HK-2 (cell line): ENCODE results near the gene AKR1C8.
"Not testable (repeated sequence)": the region's sequence is repeated elsewhere in the genome, so short reads cannot be mapped to it uniquely, and the experiment has no call there.

Source experiments
- DNase-seq: peaks from one replicate; pipeline ENCODE4 v3.0.0-alpha.2; 2018; ENCODE audit not compliant: unreplicated experiment

AKR1C8 gene

DNA sequence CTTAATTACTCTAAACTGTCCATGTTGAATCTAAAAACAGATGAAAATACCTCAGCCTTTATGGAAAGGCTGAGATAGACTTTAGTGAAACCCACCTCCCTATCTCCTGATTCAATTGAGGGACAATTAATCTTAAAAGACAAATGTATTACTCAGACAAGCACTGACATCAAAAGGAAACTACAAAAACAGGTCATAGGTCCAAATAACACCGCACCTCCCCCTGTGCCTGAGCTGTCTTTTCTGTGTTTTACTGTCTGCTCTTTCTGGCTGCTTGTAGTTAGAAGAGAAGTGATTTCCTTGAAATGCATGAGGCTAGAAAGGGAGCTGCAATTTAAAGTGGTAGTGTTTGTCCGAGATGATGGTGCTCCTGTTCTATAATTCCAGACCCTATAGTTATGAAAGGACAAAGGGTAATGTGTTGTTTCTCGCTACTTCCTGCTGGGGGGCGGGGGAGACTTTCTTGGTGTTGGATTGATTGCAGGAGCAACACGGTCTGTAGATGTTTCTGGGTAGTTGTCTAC, 16.0 kb downstream of the AKR1C8 start:
- DNase-seq = no peak

DNA sequence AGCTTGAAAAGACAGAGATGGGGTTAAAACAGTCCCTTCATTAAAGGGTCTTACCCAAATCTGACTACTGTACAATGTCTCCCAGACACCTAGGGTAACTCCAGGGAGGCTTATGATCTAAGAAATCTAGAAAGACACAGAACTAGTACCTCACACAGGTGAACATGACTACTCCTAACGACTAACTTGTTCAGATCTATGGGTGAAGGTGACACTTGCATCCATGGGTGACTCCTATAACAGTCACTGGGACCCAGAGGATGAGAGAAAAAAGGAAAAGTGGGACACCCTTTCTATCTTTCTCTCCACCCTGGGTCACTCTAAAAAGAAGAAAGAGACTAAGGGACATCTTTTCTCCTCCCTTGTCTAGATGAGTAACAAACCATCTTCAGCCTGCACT, 19.2 kb downstream of the AKR1C8 start:
- DNase-seq = no peak

DNA sequence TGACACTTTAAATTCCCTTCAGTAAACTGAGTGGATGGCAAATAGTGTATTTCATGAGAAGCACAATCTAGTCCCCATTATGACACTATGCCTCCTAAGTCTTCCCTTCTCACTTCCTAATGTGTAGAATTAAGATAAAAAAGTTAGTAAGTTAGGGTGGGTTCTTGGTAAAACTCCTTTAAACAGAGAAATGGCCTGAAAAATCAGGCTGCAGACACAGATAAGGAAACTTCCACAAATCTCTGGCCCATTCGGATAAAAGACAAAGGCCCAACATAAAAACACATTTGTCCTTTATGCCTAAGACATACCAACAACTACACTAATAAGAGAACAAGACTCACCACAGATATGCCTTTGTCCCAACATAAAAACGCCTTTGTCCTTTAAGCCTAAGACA, 21.5 kb downstream of the AKR1C8 start:
- no peak for DNase-seq

DNA sequence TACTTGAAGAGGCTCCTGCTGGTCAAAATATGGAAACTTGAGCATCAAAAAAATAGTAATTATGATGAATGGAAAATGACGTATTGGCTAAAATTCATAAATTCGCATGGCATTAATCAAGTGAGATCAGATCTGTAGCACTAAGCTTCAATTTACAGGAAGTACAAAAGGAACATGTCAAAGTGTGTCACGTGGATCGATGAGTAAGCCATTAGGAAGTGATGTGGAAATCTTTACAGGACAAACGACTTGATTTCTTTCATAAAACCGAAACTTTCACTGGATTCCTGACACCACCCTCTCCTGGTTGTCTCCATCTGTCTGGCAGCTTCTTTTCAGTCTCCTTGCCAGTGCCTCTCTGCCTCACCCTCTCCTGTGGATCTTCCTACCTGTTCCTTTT, 25.8 kb downstream of the AKR1C8 start:
- no peak for DNase-seq

DNA sequence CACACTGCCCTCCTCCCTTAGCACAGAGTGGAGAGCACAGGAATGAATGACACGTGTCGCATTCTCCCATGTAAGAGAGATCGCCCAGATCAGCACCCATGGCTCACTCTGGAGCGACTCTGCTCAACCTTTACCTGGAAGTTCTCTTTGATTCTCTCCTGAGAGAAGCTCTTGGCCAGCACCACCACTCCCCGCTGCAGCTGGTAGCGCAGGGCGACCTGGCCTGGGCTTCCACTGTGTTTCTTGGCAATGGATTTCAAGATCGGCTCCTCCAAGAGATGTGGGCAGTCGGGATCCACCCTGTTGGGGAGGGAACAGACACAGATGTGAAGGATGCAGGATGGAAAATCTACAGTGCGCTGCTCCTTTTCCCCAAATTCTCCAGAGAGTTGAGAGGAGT, 27.4 kb downstream of the AKR1C8 start:
- DNase-seq = no peak

DNA sequence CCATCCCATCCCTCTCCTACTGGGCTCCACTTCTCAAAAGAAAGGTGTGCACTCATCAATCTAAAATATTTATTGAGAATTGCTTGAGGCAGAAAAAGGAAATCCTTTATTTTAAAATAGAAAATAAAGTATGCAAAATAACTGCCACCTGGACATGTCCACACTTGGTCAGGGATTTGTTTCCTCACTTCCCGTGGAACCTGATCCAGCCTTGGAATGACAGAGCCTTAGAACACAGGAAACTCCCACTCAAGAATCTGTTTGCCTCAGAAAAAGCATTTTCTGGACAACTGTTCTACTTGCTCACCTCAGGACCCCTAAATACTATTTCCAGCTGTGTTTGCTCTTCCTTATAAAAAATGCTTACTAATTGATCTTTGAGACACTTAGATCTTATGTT, 29.0 kb downstream of the AKR1C8 start:
- no peak for DNase-seq

DNA sequence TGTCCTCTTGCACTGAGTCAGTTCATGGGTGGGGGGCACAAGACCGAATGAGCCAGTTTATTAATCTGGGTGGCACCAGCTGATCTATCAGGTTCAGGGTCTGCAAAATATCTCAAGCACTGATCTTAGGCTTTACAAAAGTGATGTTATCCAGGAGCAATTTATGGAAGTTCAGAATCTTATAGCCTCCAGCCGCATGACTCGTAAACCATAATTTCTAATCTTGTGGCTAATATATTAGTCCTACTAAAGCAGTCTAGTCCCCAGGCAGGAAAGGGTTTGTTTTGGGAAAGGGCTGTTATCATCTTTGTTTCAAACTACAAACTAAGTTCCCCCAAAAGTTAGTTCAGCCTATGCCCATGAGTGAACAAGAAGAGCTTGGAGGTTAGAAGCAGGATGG, 33.9 kb downstream of the AKR1C8 start:
- DNase-seq = no peak

DNA sequence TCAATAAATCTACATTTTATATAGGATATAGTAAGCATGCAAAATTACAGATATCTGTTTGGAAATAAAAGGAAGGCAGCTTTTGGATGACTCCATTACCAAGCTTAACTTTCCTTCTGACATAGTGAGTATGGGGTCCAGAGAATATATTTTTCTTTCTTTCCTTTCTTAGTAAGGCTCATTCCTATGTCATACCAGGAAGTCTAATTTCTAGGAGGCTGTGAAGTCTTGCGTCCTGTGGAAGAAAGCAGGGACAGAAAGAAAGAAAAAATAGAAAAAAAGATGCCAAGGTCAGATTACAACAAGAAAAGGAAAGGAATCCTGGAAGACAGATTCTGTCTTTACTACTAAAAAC, 36.3 kb downstream of the AKR1C8 start:
- no peak for DNase-seq

DNA sequence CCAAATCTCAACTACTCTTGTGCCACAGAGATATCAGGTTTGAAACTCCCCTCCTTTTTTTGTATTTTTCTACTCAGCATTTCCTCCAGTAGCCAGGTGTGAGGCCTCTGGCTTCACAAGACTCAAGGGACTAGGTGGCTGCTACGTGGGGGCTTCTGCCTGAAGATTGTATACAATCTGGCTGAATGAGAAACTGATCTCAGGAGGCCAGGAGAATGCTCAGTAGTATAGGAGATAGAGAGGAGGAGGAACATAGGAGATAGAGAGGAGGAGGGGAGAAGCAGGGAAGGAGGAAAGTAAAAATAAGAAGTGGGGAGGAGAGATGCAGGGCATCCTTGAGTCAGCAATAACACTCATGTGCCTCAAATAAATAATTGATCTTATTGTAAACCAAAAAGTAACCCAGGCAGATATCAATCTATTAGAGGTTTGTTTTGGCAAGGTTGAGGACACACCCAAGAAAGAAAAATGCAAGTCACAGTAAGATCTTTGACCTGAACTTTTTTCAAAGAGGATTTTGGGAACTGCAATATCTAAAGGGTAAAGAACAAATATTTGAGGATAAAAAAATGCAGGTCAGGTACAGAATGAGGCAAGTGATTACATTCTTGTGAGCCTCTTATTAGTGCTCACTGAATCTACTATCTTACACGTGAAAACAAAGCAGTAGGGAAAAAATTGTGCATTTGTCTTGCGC, 36.8 kb downstream of the AKR1C8 start:
- DNase-seq = no peak

DNA sequence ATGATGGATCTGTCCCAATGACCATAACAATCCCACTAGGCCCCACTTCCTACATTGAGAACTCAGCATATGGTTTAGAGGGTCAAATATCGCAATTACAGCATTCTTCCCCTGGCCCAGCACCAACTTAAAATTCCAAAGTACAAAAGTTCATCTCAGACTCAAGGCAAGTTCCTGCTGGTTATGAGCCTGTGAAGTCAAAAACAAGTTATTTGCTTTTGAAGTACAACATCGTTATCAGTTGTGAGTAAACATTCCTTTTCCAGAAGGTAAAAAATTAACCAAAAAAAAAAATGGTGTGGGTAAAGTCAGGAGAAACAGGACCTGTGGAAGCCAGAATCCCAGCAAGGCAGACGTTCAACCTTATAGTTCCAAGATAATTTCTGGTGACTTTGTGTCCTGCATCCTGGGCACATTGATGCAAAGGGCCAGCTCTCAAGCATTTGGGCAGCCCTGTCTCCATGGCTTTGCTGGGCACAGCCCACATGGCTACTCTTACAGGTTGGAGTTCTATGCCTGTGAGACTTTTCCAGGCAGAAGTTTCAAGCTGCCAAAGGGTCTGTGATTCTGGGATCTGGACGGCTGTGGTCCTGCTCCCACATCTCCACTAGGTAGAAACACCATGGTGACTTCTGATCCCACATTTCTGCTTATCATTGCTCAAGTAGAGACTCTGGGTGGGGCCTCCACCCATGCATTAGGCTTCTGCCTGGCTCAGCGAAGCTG, 37.5 kb downstream of the AKR1C8 start:
- no peak for DNase-seq

DNA sequence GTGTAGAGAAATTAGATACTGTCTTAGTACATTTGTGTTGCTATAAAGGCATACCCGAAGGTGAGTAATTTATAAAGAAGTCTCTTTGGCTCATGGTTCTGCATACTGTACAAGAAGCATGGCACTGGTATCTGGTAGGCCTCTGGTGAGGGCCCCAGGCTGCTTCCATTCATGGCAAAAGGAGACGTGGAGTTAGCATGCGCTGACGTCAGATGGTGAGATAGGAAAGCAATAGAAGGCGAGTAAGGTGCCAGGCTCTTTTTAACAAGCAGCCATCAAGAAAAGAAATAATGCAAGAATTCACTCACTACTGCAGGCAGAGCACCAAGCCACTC, 38.1 kb downstream of the AKR1C8 start:
- no peak for DNase-seq

DNA sequence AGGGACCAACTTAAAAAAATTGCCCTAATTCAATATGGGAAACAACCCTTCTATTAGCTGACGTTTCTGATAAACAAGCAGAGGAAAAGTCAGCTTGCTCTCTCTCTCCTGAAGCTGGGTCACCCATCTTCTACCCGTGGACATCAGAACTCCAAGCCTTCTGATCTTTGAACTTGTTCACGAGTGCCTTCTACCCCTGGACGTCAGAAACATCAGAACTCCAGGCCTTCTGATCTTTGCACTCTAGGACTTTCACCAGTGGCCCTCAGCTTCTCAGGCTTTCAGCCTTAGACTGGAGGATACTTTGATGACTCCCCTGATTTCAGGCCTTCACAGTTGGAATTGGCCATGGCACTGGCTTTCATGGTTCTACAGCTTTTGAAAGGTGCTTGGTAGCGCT, 41.8 kb downstream of the AKR1C8 start:
- DNase-seq = no peak

DNA sequence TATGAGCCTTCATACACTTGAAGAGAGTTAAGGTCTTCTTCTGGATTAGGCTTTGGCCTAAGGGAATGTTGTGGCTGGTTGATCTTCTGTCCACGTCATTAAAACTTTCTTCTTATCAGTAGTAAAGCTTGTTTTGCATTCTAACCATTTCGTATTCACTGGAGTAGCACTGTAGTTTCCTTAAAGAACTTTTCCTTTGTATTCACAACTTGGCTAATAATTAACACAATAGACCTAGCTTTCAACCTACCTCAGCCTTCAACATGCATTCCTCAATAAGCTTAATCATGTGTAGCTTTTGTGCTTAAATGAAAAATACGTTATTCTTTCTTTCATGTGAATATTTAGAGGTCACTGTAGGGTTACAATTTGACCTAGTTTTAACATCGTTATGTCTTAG, 42.8 kb downstream of the AKR1C8 start:
- DNase-seq = no peak

DNA sequence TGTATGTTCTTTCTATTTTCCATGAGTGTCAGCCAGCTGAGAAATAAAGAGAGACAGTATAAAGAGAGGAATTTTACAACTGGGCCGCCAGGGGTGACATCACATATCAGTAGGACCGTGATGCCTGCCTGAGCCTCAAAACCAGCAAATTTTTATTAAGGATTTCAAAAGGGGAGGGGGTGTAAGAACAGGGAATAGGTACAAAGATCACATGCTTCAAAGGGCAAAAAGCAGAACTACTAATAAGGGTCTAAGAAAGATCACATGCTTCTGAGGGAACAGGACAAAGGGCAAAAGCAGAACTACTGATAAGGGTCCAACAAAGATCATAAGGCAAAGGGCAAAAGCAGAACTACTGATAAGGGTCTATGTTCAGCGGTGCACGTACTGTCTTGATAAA, 47.3 kb downstream of the AKR1C8 start:
- not testable (repeated sequence) for DNase-seq

DNA sequence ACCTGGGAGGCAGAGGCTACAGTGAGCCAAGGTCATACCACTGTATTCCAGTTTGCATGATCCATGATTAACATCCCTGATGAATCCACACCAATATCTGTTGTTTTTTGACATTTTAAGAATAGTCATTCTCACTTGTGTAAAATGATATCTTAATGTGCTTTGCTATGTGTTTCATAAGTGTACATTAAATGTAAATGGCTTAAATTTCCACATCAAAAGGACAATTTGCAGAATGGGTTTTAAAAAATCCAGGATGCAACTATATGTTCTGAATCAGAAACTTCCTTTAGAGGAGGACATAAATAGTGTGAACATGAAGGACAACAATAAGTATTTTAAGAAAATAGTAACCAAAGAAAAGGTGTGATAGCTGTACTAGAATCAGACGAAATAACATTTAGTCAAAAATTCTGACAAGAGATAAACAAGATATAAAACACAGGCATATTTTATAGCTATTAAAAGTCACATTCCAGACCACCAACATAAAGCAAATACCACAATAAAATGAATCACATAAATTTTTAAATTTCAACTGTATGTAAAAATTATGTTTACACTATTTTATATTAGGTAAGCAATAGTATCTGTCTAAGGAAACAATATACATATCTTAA, 48.4 kb downstream of the AKR1C8 start:
- no peak for DNase-seq

DNA sequence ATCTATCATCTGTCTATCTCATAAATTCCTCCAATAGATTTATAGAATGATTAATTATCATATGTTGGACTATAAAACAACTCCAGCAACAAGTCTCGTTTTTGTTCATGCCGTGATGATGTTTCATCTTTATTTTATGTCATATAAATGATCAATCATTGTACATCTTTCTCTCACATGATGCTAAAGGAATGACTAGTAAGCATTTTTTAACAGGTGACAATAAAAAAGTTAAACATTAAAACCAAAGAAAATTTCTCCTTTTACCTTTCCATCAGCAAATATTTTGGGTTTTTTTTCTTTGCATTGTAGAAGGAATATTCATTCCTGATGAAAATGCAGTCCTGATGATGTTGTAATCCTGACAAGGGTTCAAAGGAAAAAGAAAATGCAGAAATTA, 49.4 kb downstream of the AKR1C8 start:
- DNase-seq = no peak

DNA sequence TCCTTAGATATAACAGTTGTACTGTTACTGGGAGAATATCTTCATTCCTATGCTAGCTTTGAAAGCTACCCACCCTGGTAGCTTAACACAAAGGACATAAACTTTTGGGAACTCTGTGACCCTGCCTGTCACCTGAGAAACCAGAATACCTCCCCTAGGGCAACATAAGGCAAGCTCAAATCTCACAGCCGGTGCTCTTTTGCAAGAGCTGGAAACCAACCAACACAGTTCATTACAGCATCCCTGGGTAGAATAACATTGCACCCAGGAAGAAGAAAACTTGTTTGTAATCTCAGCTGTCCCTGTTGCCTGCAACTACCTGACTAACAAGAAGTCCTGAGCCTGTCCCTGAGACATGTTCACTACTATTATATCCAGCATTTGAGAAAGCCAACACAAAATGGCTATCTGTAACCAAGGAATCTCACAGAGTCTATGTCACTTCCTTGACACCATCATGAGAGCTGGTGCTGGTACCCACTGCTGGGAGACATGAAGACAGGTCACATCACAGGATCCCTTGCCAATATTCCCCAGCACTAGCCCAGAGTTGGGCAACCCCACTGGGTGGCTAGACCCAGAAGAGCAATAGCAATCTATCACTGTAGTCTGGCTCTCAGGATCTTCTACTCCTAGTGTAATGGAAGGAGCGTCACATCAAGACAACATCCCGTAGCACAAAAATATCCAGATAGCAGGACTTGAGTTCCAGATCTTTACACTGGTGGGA, 59.5 kb downstream of the AKR1C8 start:
- DNase-seq = no peak

DNA sequence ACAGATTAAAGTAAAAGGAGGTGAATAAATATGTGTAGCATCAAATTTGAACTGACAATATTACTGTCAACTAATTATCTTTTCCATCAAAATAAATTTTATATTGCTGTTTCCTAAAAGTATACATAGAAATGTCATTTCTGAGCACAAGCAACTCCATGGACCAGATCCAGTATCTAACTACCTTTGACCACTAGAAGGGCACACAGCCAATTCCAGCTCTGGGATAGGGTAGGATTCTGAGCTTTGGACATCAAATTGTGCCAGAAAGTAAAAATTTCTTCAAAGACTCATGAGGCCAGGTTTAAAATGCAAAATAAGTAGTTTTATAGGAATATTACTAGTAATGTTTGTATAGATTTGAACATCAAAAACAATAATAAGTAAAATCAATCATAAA, 61.1 kb downstream of the AKR1C8 start:
- DNase-seq = no peak

DNA sequence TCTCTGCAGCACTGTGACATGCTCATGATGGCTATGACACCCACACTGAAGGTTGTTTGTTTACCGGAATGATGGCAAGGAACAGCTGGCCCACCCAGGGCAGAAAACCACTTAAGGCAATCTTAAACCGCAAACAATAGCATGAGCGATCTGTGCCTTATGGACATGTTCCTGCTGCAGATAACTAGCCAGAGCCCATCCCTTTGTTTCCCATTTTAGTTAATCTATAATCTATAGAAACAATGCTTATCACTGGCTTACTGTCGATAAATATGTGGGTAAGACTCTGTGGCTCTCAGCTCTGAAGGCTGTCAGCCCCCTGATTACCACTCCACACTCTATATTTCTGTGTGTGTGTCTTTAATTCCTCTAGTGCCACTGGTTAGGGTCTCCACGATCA, 65.0 kb downstream of the AKR1C8 start:
- not testable (repeated sequence) for DNase-seq

DNA sequence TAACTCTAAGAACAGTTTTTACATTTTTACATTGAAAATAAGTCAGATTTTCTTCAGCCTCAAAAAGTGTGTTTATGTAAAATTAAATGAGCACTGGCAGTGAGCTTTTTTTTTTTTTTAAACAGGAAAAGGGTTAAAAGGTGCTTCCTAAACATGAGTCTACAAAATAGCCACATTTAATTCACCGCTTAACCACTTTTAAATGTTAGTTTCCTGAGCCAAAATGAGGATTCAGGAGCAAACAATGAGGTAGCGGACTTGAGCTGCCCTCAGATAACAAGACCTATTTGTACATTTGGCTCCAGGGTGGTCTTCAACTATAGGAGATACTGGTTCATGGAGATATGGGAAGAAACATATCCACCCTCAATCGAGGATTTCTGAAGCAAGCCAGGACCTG, 67.9 kb downstream of the AKR1C8 start:
- no peak for DNase-seq

DNA sequence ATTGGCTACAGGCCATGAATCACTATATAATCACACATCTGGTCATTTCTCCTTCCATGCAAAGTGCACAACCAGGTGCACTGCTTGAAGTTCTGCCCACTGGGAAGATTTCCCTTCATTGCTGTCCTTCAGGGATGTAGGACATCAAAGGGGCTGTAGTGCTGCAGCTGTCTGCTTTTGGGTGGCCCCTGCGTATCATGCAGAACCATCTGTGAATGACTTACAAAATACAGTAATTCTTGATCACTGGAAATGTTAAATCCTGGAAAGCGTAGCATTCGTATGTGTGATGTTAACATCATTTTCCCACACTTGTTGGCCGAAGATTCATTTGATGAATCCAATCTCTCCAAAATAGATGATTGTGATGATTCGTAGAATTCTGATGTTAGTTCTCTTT, 68.3 kb downstream of the AKR1C8 start:
- DNase-seq = no peak

DNA sequence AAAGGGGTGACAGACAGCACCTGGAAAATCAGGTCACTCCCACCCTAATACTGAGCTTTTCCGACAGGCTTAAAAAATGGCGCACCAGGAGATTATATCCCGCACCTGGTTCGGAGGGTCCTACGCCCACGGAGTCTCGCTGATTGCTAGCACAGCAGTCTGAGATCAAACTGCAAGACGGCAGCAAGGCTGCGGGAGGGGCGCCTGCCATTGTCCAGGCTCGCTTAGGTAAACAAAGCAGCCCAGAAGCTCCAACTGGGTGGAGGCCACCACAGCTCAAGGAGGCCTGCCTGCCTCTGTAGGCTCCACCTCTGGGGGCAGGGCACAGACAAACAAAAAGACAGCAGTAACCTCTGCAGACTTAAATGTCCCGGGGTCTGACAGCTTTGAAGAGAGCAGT, 75.1 kb downstream of the AKR1C8 start:
- not testable (repeated sequence) for DNase-seq
